ENCODE measurements around the gene CLTA.

DNA sequence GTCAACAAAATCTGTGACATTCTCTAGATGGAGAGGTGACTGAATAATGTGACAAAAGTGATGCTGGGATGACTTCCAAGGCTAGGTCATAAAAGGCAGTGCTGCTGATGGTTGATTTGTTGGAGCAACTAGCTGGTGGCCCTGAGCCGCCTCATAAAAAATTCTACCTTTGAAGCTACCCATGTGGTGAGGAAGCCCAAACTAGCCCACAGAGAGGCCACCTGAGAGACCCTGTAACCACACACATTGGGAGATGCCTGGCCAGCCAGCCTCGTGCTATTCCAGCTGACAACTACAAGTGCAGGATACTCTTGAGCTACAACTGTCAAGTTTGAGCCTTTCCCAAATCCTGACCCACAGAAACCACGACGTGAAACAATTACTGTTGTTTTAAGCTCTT lies 22.7 kb downstream of the CLTA start:
- TF ChIP-seq MXI1 (conservative IDR thresholded peaks at IDR 0.05; ENCODE audit: poor library complexity, severe bottlenecking) = no peak
- TF ChIP-seq POLR2AphosphoS5 (IDR thresholded peaks at IDR 0.05) = no peak
- TF ChIP-seq CTCF (IDR thresholded peaks at IDR 0.05; ENCODE audit: poor library complexity, severe bottlenecking) = no peak
- no peak for TF ChIP-seq SMC3 (conservative IDR thresholded peaks at IDR 0.05; ENCODE audit: poor library complexity)
- TF ChIP-seq REST (IDR thresholded peaks at IDR 0.05; ENCODE audit: borderline replicate concordance) = no peak

Data from neural cell (in vitro differentiated cells).